AG09319 (cell line): ENCODE measurements around the gene CCDC88C.

ENCODE experiments used
- DNase-seq: peaks from one replicate; pipeline ENCODE4 v3.0.0-alpha.2; 2010; ENCODE audit warnings: low read depth; ENCODE audit errors: extremely low read depth
- CTCF ChIP-seq: IDR thresholded peaks from 2 replicates; pipeline ENCODE4 v1.5.1; 2011; ENCODE audit warnings: low read depth, mild to moderate bottlenecking, inconsistent platforms, low read length, moderate library complexity

Gene CCDC88C

DNA sequence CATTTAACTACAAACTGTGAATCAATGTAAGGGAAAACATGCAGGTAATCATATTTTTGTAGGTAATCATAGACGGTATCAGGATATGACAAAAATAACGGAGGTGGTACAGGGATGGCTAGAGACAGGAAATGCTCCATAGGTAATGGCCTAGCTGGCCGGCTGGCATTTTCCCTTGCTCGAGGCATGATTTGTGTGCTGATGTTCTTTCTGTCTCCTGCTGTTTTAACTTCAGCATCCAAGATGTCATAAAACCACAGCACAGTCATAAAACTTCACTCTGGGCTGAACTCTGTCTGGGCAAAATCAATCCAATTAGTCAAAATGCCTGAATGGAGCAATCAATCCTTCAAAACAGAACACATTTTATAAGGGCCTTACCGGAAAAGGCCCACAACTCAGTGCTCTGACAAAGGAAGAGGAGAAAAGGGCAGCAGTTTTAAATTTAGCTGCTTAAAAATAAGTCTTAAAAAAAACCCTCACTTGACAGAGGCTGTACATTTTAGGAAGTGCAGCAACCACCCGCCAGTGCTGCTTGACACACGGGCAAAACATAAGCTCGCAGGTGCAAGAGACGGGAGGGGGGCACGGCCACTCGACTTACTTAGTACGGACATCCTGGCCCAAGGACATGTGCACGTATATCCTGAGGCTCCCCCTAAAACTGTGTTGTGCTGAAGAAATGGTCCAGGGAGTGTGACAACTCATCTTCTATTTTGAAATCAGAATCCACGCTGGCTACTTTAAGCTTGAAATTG is 132.7 kb downstream of the CCDC88C start:
- no peak for DNase-seq
- no peak for TF ChIP-seq CTCF

- no peak for TF ChIP-seq CTCF
- DNase-seq = peak; percentile 22
These were observed 133.4 kb downstream of the CCDC88C start for GRCh38 chr14:91284146-91284790.

- no peak for DNase-seq
- TF ChIP-seq CTCF = no peak
These were observed 134.0 kb downstream of the CCDC88C start for GRCh38 chr14:91283666-91284065.

DNA sequence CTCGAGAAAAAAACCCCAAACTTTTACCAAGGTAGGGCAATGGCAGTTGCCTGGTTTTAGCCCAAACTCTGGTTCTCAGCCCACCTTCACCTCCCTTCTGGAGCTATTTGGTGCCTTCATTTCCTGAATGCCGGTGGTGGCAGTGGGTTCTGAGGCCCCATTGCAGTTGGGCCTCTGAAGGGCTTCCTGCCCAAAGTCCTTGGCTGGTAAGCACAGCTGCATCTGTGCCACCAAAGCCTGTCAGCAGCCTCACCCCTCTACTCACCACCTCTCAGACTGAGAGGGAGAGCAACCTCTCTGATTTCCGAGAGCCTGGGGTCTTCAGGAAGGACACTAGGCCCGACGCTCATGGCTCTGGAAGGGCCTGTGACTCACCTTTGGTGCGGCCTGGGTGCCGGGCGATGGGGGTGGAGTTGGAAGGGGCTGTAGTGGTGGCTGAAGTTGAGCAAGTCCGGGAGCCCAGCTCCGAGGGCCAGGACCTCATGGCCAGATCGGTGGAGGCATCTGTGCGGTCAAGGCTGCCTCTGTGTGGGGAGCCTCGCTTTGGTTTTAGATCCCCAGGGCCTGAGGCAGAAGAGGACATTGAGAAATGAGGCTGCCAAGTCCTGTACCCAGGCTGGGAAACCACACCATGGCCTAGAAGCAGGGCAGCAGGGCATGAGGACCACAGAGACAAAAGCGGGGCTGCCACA is 134.5 kb downstream of the CCDC88C start:
- TF ChIP-seq CTCF = no peak
- no peak for DNase-seq

DNA sequence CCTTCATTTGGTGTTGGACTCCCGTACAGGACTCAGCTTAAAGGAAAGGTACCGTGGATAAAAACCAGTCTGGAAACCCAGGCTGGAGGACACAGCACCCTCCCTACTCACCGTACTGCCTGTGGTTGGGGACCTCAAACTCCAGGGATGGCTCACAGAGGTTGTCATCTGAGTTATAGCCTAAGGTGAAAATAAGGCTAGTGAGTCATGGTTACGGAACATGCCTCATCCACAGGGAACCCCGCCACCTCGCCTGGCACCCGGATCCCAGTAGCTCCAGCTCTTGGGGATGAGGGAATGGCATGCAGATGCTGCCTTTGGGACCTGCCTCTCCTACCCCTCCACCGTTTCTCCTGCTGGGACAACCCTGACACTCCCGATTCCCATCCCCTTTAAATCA is 136.3 kb downstream of the CCDC88C start:
- DNase-seq = no peak
- no peak for TF ChIP-seq CTCF

GRCh38 chr14:91280129-91280528 is 137.5 kb downstream of the CCDC88C start:
- no peak for TF ChIP-seq CTCF
- DNase-seq = no peak

GRCh38 chr14:91279354-91279753 is 138.3 kb downstream of the CCDC88C start:
- no peak for TF ChIP-seq CTCF
- no peak for DNase-seq
